Thymus (tissue), 11 donors: ENCODE measurements around the gene ZBTB7B. TPM values are rescaled to one million over a fixed set of nuclear protein-coding genes. Genes with fewer than 3 reads are reported as not detected.

Experiments
- DNase-seq, 9 donors: peaks; one replicate each; pipeline ENCODE4 v3.0.0-alpha.2; 2013; ENCODE audit warnings: low spot score in 9 of 9, low read depth in 6 of 9, missing footprints in 1 of 9
- H3K27ac ChIP-seq, 2 donors: one replicate each; pipeline ENCODE4 v1.5.1; 2013; ENCODE audit warnings: control low read depth in 1 of 2, low read depth in 1 of 2, low read length in 1 of 2, mild to moderate bottlenecking in 1 of 2, moderate library complexity in 1 of 2
- H3K27me3 ChIP-seq, 2 donors: one replicate each; pipeline ENCODE4 v1.5.1; 2013; ENCODE audit warnings: low read length in 1 of 2; ENCODE audit not compliant: control insufficient read depth in 2 of 2, insufficient read depth in 1 of 2
- H3K36me3 ChIP-seq, 2 donors: one replicate each; pipeline ENCODE4 v1.5.1; 2013; ENCODE audit warnings: low read length in 1 of 2, mild to moderate bottlenecking in 1 of 2, moderate library complexity in 1 of 2; ENCODE audit not compliant: control insufficient read depth in 2 of 2, insufficient read depth in 2 of 2
- H3K4me1 ChIP-seq, 2 donors: one replicate each; pipeline ENCODE4 v1.5.1; 2013; ENCODE audit warnings: low read length in 2 of 2; ENCODE audit not compliant: control insufficient read depth in 2 of 2, insufficient read depth in 2 of 2
- H3K4me3 ChIP-seq, 2 donors: one replicate each; pipeline ENCODE4 v1.5.1; 2013; ENCODE audit warnings: low read length in 2 of 2, control low read depth in 1 of 2, mild to moderate bottlenecking in 1 of 2
- H3K9me3 ChIP-seq, 2 donors: one replicate each; pipeline ENCODE4 v1.5.1; 2013; ENCODE audit warnings: low read length in 1 of 2, mild to moderate bottlenecking in 1 of 2; ENCODE audit not compliant: control insufficient read depth in 2 of 2, insufficient read depth in 1 of 2
- WGBS: extraction: QIAGEN DNeasy Blood & Tissue Kit; methylation state at CpG from one replicate; pipeline ENCODE4 v1.1.7; 2013; 5-methylcytosine and 5-hydroxymethylcytosine counted together
- polyA plus RNA-seq: library from polyadenylated mRNA; stranded (reverse); fragments of 200-250 nt; gene quantifications from one replicate; pipeline ENCODE4 v1.2.3, GENCODE V29; 2013
- total RNA-seq: library from RNA; stranded (reverse); fragments of 120-200 nt; gene quantifications from one replicate; pipeline ENCODE4 v1.2.4, GENCODE V29; 2013
- donor health status: healthy.

Gene ZBTB7B
- total and polyA plus RNA-seq, 2 donors: 12.1 to 21.9 TPM

DNA sequence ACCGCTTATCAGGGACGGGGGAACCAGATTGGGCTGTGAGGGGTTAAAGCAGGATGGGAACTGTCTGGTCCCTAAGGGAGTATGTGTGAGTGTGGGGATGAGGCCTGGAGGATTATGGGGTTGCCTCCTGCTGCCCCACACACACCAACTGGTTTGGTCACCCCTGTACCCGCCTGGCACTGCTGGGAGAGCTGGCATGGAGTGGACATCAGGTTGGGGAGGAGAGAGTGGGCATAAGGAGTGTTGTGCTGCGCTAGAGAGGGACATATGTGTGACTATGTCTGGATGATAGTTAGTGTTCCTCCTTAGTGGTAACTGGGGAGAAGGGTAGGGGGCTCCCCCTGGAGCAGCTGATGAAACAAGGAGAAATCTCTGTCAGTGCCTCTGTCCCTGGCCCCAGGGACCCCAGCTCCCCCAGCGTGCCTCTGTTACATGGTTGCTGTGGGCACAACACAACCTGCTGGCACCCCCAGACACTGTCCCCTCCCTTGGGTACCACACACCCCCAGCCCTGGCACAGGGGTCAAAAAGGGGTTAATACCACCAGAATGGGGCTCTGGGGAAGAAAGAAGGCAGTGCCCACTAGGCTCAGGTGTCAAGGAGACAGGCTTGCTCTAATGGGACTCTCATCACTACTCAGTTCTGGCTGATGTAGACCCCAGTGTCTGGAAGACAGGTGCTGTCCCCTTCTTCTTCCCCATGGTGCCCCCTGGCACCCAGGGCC lies 1.9 kb downstream of the ZBTB7B start:
- Histone ChIP-seq H3K9me3 (peaks cover 0 to 16% of the 10 kb centered on the region in 2 donors), H3K4me1 (peaks cover 2 to 94% of the 10 kb centered on the region in 2 donors), H3K4me3 (peak overlapping the region; percentile 48 to 52), H3K27ac (peak overlapping the region; percentile 10 to 28), H3K27me3 (peaks cover 39 to 79% of the 10 kb centered on the region in 2 donors), H3K36me3 (no peaks in the 10 kb centered on the region)
- DNase-seq: no peak
- WGBS: 92% methylated on average over 5 of the region's 5 CpGs

GRCh38 chr1:155005076-155006011 lies 2.7 kb downstream of the ZBTB7B start:
- peaks cover 0 to 16% of the 10 kb centered on the region in 2 donors for H3K9me3 ChIP-seq
- 85% methylated on average over 17 of the region's 17 CpGs for WGBS
- H3K27me3 ChIP-seq: peaks cover 31 to 77% of the 10 kb centered on the region in 2 donors
- H3K36me3 ChIP-seq: no peaks in the 10 kb centered on the region
- no peak for DNase-seq
- peak overlapping the region; percentile 28 to 42 for H3K27ac ChIP-seq
- no peak overlapping the region for H3K4me3 ChIP-seq
- peaks cover 4 to 94% of the 10 kb centered on the region in 2 donors for H3K4me1 ChIP-seq

- Histone ChIP-seq H3K27ac (no peak overlapping the region), H3K4me1 (peaks cover 14 to 96% of the 10 kb centered on the region in 2 donors), H3K4me3 (no peak overlapping the region), H3K9me3 (peaks cover 0 to 6% of the 10 kb centered on the region in 2 donors), H3K27me3 (peaks cover 21 to 73% of the 10 kb centered on the region in 2 donors), H3K36me3 (no peaks in the 10 kb centered on the region)
- peak in 2 of 9 donors; percentile 58 to 72 for DNase-seq
- WGBS: 14% methylated on average over 2 of the region's 2 CpGs
Measured at GRCh38 chr1:155006601-155007101, 4.0 kb downstream of the ZBTB7B start.

DNA sequence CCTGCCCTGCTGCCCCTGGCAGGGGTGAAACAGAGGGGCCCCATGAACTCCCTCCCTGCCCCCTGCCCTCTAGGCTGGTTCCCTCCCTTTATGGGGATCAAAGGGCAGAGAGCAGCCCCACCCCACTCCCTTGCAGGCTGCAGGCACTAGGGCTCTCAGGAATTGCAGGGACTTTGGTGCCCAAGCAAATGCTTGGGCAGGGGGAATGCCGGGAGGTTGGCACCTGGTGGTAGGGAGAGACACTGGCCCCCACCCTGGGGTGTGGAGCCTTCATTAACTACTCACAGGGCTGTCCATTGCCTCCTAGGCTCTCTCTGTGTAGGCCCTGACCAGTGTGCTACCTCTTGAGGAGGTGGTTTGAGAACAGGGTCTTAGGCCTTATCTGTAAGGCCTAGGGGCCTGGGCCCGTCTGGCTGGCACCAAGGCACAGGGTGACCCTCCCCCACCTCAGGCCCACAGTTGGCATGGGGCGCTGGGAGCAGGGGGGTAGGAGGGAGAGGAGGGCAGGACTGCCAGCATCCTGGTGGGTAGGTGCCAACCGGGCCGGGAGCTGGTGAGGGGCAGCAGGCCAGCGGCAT lies 4.7 kb downstream of the ZBTB7B start:
- 97% methylated on average over 6 of the region's 6 CpGs for whole genome bisulfite sequencing
- H3K36me3 ChIP-seq: no peaks in the 10 kb centered on the region
- H3K4me1 ChIP-seq: peaks cover 14 to 96% of the 10 kb centered on the region in 2 donors
- H3K4me3 ChIP-seq: no peak overlapping the region
- no peak for DNase-seq
- peak overlapping the region in 1 of 2 donors; percentile 53 for H3K27ac ChIP-seq
- no peaks in the 10 kb centered on the region for H3K9me3 ChIP-seq
- H3K27me3 ChIP-seq: peaks cover 17 to 71% of the 10 kb centered on the region in 2 donors

DNA sequence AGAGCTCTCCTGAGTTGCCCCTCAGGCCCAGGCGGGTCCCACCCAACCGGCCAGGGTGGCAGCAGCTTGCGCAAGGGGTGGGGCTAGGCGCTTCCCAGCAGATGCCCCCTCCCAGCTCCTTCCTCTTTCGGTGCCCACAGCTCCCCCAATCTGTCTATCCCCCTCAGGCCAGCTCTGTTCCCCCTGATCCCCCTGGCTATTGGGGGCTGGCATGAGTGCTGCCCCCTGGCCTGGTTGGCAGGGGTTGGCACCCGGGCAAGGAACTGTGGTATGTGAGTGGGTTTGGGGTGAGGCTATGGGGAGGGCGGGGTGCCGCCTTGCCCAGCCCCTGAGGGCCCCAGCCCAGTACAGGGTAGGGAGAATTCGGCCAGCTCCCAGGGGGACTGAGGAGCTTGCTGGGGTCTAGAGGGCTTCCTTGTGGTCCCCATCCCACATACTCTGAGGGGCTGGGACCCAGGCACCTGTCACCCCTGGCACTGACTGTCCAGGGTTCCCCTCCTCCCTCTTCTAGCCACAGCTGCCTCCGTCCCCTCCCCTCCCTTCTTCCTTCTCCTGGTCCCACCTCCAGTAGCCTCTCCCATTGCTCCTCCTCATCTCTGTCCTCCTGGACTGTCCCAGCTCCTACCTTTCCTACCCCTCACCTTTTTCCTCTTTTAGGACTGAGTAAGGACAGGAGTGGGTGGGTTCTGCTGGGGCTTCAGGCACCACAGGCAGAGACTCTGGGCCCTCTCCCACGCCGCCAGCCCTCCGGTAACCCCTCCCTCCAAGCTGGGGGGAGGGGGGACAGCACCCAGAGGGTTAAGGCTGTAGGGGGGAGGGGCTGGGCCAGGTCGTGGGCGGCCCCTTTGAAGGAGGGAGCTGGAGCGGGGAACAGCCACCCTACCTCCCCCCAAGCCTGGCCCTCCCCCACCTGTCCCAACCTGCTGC lies 5.7 kb downstream of the ZBTB7B start:
- 79% methylated on average over 16 of the region's 16 CpGs for WGBS
- peak overlapping the region; percentile 38 to 46 for H3K4me3 ChIP-seq
- peak in 1 of 9 donors; percentile 56 for DNase-seq
- peak overlapping the region; percentile 24 to 53 for H3K27ac ChIP-seq
- peaks cover 12 to 68% of the 10 kb centered on the region in 2 donors for H3K27me3 ChIP-seq
- H3K4me1 ChIP-seq: peaks cover 21 to 99% of the 10 kb centered on the region in 2 donors
- no peaks in the 10 kb centered on the region for H3K9me3 ChIP-seq
- H3K36me3 ChIP-seq: no peaks in the 10 kb centered on the region

- Histone ChIP-seq H3K4me1 (peaks cover 23 to 98% of the 10 kb centered on the region in 2 donors), H3K9me3 (no peaks in the 10 kb centered on the region), H3K27me3 (peaks cover 4 to 64% of the 10 kb centered on the region in 2 donors), H3K27ac (peak overlapping the region; percentile 24 to 80), H3K4me3 (peak overlapping the region; percentile 38 to 46), H3K36me3 (peaks cover 0 to 3% of the 10 kb centered on the region in 2 donors)
- no peak for DNase-seq
- WGBS: 93% methylated on average over 12 of the region's 12 CpGs
Measured at GRCh38 chr1:155009221-155009711, 6.7 kb downstream of the ZBTB7B start.

DNA sequence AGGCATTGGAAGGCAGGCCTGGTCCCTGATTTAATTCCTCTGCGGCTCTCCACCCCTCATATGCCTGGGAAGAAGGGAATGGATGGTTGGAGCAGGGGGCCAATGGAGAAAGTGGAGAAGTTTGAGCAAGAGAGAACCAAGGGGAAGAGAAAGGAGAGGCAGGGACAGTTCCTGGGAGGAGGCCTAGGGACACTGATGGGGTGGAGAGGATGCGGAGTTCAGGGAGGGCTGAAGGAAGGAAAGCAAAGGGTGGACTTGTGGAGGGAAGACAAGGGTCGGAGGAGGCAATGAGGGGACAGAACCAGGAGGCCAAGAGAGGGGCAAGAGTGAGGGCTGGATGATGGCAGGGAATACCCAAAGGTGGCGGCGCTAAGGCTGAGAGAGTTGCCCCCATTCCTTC lies 7.1 kb downstream of the ZBTB7B start:
- 97% methylated on average over 5 of the region's 5 CpGs for WGBS
- Histone ChIP-seq H3K4me3 (peak overlapping the region; percentile 38 to 46), H3K36me3 (peaks cover under 1 to 7% of the 10 kb centered on the region in 2 donors), H3K27ac (peak overlapping the region in 1 of 2 donors; percentile 80), H3K9me3 (peaks cover 0 to 1% of the 10 kb centered on the region in 2 donors), H3K4me1 (peaks cover 26 to 98% of the 10 kb centered on the region in 2 donors), H3K27me3 (peaks cover 3 to 64% of the 10 kb centered on the region in 2 donors)
- no peak for DNase-seq
